HEK293T (cell line): ENCODE data around the gene HAO1.

ENCODE experiments used
- BHLHE40 ChIP-seq: fragments of 450-650 bp; IDR thresholded peaks from 2 replicates; pipeline ENCODE4 v1.6.1; 2016; ENCODE audit warnings: mild to moderate bottlenecking, moderate library complexity, borderline replicate concordance
- CTBP1 ChIP-seq: fragments of 450-650 bp; IDR thresholded peaks from 2 replicates; pipeline ENCODE4 v1.6.1; 2016; ENCODE audit warnings: borderline replicate concordance
- ELF4 ChIP-seq: fragments of 450-650 bp; IDR thresholded peaks from 2 replicates; pipeline ENCODE4 v1.6.1; 2017; ENCODE audit warnings: antibody characterized with exemption
- FOXA1 ChIP-seq: fragments of 450-650 bp; IDR thresholded peaks from 2 replicates; pipeline ENCODE4 v1.6.1; 2016; ENCODE audit warnings: mild to moderate bottlenecking
- FOXK2 ChIP-seq: fragments of 450-650 bp; IDR thresholded peaks from 2 replicates; pipeline ENCODE4 v1.6.1; 2016; ENCODE audit warnings: mild to moderate bottlenecking
- FOXM1 ChIP-seq: fragments of 450-650 bp; IDR thresholded peaks from 2 replicates; pipeline ENCODE4 v1.6.1; 2017; ENCODE audit warnings: mild to moderate bottlenecking, borderline replicate concordance
- HDGF ChIP-seq: fragments of 450-650 bp; IDR thresholded peaks from 2 replicates; pipeline ENCODE4 v1.6.1; 2017; ENCODE audit warnings: antibody characterized with exemption, borderline replicate concordance
- LEF1 ChIP-seq: fragments of 450-650 bp; IDR thresholded peaks from 2 replicates; pipeline ENCODE4 v1.6.1; 2017; ENCODE audit warnings: mild to moderate bottlenecking, borderline replicate concordance
- NFRKB ChIP-seq: fragments of 450-650 bp; IDR thresholded peaks from 2 replicates; pipeline ENCODE4 v1.6.1; 2016; ENCODE audit warnings: mild to moderate bottlenecking, moderate library complexity
- PKNOX1 ChIP-seq: fragments of 450-650 bp; IDR thresholded peaks from 2 replicates; pipeline ENCODE4 v1.6.1; 2016
- SP1 ChIP-seq: fragments of 450-650 bp; IDR thresholded peaks from 2 replicates; pipeline ENCODE4 v1.6.1; 2017
- SUZ12 ChIP-seq: fragments of 450-650 bp; IDR thresholded peaks from 2 replicates; pipeline ENCODE4 v1.6.1; 2016; ENCODE audit warnings: mild to moderate bottlenecking
- TARDBP ChIP-seq: fragments of 450-650 bp; IDR thresholded peaks from 2 replicates; pipeline ENCODE4 v1.6.1; 2016
- ZNF384 ChIP-seq: fragments of 450-650 bp; IDR thresholded peaks from 2 replicates; pipeline ENCODE4 v1.6.1; 2016

GRCh38 chr20:7868108-7868507 is 72.2 kb downstream of the HAO1 start:
- TF ChIP-seq PKNOX1 (no peak), FOXK2 (no peak), FOXM1 (no peak), SUZ12 (no peak), SP1 (no peak), BHLHE40 (no peak), CTBP1 (no peak), HDGF (no peak), NFRKB (no peak), ZNF384 (no peak), FOXA1 (no peak), TARDBP (no peak), LEF1 (no peak), ELF4 (no peak)
